Mucosa of rectum (tissue), 2 donors: ENCODE data around the gene NEIL1.
"Not testable (repeated sequence)": the region's sequence is repeated elsewhere in the genome, so short reads cannot be mapped to it uniquely, and the experiment has no call there.

Source experiments
- H3K27ac ChIP-seq, 2 donors: one replicate each; pipeline ENCODE4 v1.7.0; 2013; ENCODE audit warnings: inconsistent platforms in 2 of 2, low read depth in 2 of 2, low read length in 2 of 2
- H3K27me3 ChIP-seq, 2 donors: one replicate each; pipeline ENCODE4 v1.7.0; 2013; ENCODE audit warnings: low read length in 2 of 2; ENCODE audit not compliant: control insufficient read depth in 2 of 2, insufficient read depth in 2 of 2
- H3K36me3 ChIP-seq, 2 donors: one replicate each; pipeline ENCODE4 v1.7.0; 2013; ENCODE audit warnings: low read length in 2 of 2; ENCODE audit not compliant: control insufficient read depth in 2 of 2, insufficient read depth in 2 of 2
- H3K4me1 ChIP-seq, 2 donors: one replicate each; pipeline ENCODE4 v1.7.0; 2013; ENCODE audit warnings: low read length in 2 of 2, mild to moderate bottlenecking in 1 of 2; ENCODE audit not compliant: control insufficient read depth in 2 of 2, insufficient read depth in 2 of 2
- H3K4me3 ChIP-seq, 2 donors: one replicate each; pipeline ENCODE4 v1.7.0; 2013; ENCODE audit warnings: low read length in 2 of 2
- H3K9ac ChIP-seq, 2 donors: one replicate each; pipeline ENCODE4 v1.7.0; 2013; ENCODE audit warnings: low read length in 2 of 2, low read depth in 1 of 2, mild to moderate bottlenecking in 1 of 2
- H3K9me3 ChIP-seq, 2 donors: one replicate each; pipeline ENCODE4 v1.7.0; 2013; ENCODE audit warnings: low read length in 2 of 2; ENCODE audit not compliant: control insufficient read depth in 2 of 2
- donor health status: healthy.
- donor health status: Normal muscosa, but diverticular disease.

The NEIL1 gene, protein sequence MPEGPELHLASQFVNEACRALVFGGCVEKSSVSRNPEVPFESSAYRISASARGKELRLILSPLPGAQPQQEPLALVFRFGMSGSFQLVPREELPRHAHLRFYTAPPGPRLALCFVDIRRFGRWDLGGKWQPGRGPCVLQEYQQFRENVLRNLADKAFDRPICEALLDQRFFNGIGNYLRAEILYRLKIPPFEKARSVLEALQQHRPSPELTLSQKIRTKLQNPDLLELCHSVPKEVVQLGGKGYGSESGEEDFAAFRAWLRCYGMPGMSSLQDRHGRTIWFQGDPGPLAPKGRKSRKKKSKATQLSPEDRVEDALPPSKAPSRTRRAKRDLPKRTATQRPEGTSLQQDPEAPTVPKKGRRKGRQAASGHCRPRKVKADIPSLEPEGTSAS

DNA sequence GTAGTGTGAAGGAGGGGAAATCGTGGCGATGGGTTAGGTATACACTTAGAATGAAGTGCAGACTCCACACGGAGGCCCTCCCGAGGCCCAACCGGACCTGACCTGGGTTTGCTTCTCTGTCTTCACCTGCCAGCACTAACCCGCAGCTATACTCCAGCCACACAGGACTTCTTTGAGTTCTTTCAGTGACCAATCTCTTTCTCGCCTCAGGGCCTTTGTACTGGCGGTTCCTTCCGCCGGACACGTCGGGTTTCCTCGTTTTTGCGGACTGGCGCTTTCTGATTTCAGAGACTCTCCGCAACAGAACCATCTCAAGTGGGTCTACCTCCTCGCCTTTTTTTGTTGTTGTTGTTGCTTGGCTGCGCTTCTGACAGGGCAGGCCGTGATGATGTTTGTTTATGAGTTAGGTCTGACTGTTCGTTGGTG is at the start of gene NEIL1:
Gene NEIL1 (plus strand): TSS at position 244 of the 426 bp plus-strand sequence. CDS start 1,867 bp downstream, outside the sequence.
- Histone ChIP-seq H3K36me3 (no peaks in the 10 kb centered on the region), H3K9ac (peak within 1 kb of the TSS; percentile 83 to 88), H3K4me3 (peak within 1 kb of the TSS; percentile 73 to 89), H3K27ac (peak within 1 kb of the TSS; percentile 44 to 74), H3K27me3 (no peaks in the 10 kb centered on the region), H3K9me3 (no peaks in the 10 kb centered on the region), H3K4me1 (peaks cover 9 to 13% of the 10 kb centered on the region in 2 donors)

DNA sequence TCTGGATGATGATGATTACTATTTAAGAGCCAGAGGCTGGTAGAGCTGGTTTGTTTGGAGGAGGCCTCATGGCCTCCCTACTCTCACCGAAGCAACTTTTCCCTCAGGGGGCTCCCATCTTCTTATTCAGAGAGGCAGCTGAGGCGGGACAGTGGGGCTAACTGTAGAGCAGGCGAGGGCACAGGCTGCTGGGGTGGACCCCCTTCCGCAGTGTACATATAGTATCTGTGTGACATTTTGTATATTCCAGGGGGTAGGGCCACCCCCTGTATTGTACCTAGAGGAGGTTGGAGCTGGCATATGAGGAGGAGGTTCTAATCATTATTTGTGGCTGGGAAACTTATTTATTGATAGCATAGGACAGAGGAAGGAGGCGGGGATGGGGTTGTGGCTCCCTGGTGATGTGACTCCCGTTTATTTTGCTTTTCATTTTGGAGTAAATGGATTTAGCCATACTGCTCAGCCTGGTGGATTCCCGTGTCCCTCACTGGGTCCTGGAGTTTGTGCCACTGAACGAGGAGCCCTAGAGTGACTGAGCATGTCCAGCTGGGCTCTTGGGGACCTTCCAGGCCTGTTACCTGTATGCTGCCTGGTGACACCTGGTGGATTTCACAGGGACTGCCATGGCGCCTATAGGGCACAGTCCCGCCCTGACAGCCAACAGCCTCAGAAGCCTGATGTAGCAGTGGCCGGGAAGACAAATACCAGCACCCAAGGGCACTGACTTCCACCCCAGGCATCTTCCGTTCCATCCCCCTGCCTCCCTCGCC is 48.1 kb upstream of the NEIL1 start:
- not testable (repeated sequence) for H3K9me3 ChIP-seq, H3K36me3 ChIP-seq, H3K27ac ChIP-seq, H3K9ac ChIP-seq, H3K27me3 ChIP-seq, H3K4me1 ChIP-seq, H3K4me3 ChIP-seq

DNA sequence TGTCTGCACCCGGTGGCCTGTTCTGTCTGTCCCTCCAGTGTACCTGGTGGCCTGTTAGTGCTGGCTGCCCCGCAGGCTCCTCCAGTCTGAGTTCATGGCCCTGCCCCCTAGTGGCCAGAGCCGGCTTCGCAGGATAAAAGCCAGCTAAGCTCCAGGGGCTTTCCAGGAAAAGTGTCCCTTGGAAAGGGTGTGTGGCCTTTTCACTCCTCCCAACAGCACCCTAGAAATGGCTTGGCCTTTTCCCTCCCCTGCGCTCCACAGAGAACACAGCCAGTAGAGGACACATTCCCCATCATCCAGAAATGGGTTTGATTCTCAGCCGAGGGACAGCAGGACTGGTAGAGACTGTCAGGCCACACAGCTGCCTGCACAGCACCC is 47.5 kb upstream of the NEIL1 start:
- not testable (repeated sequence) for H3K9me3 ChIP-seq, H3K27ac ChIP-seq

DNA sequence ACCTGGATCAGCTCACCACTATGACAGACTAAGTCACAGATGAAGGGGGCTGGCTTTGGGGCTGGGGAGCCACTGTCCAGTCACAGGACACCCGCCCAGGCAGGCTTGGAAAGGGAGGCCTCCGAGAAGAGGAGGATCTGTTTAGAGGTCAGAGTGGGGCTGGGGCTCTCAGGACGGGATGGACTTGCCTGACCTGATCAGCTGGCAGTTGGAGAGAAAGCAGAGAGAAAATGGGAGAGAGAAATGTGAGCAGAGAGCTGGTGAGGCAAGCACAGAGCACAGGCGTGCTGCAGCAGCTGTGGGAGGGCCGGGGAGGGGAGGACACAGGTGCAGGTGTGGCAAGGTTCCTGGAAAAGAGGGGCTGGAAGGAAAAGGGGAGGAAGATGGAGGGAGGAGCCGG is 46.8 kb upstream of the NEIL1 start:
- not testable (repeated sequence) for H3K36me3 ChIP-seq

More for the DNA sequence above, 47.5 kb upstream of the NEIL1 start:
- H3K36me3 ChIP-seq, H3K4me3 ChIP-seq, H3K9ac ChIP-seq, H3K27me3 ChIP-seq, H3K4me1 ChIP-seq: not testable (repeated sequence)

DNA sequence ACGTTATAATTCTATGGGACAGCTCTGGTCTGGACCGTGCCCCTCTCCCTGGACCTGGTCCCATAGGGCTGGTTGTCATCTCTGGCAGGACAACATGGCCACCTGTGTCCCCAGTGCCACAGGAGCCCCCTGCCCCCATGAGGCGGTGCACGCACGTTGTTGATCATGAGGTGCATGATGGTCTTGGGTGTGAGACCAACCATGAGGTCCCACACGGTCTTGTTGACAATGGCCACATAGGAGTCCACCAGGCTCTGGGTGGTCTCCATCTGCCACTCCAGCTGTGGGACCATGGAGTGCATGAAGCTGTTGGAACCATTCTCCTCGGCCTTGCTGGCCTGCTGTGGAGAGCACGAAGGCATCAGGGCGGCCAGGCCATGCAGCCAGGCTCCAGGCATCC is 44.5 kb upstream of the NEIL1 start:
- Histone ChIP-seq H3K27me3 (no peaks in the 10 kb centered on the region), H3K36me3 (no peaks in the 10 kb centered on the region), H3K9ac (no peak overlapping the region), H3K9me3 (no peaks in the 10 kb centered on the region), H3K27ac (no peak overlapping the region), H3K4me1 (no peaks in the 10 kb centered on the region), H3K4me3 (no peak overlapping the region)

More for the DNA sequence above, 46.8 kb upstream of the NEIL1 start:
- H3K9ac ChIP-seq, H3K4me3 ChIP-seq, H3K27me3 ChIP-seq, H3K4me1 ChIP-seq, H3K9me3 ChIP-seq, H3K27ac ChIP-seq: not testable (repeated sequence)

DNA sequence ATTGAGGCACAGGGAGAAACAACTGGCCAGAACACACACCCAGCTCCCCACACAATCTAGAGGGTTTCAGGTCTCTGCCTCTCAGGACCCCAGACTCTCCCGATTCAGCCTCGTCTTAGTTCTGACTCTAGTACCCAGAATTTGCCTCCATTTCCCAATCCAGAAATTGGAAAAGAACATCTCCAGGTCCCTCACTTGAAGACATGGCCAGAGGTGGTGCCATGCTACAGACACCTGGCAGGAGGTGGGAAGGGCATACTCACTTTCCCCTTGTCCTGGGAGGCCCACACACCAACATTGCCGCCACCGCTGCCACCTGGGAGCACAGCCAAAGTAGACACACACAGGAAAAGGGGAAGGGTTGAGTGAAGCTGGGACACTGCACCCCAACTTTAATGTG is 44.1 kb upstream of the NEIL1 start:
- H3K9ac ChIP-seq, H3K9me3 ChIP-seq, H3K27me3 ChIP-seq, H3K4me1 ChIP-seq, H3K4me3 ChIP-seq, H3K27ac ChIP-seq, H3K36me3 ChIP-seq: not testable (repeated sequence)

DNA sequence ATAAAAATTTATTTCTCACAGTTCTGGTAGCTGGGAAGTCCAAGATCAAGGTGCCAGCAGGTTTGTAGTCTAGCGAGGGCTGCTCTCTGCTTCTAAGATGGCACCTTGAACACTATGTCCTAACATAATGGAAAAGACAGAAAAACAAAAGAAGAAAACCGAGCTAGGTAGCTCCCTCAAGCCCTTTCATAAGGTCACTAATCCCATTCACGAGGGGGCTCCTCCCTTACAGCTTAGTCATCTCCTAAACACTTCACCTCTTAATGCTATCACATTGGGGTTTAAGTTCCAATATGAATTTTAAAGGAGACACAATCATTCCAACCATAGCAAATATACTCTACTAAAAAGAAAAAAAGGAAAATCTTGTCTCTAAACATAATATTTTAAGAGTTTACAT is 40.7 kb upstream of the NEIL1 start:
- H3K36me3 ChIP-seq, result no peaks in the 10 kb centered on the region
- H3K4me1 ChIP-seq, result no peaks in the 10 kb centered on the region
- H3K27ac ChIP-seq, result no peak overlapping the region
- no peaks in the 10 kb centered on the region for H3K9me3 ChIP-seq
- no peak overlapping the region for H3K4me3 ChIP-seq
- H3K27me3 ChIP-seq, result no peaks in the 10 kb centered on the region
- no peak overlapping the region for H3K9ac ChIP-seq

DNA sequence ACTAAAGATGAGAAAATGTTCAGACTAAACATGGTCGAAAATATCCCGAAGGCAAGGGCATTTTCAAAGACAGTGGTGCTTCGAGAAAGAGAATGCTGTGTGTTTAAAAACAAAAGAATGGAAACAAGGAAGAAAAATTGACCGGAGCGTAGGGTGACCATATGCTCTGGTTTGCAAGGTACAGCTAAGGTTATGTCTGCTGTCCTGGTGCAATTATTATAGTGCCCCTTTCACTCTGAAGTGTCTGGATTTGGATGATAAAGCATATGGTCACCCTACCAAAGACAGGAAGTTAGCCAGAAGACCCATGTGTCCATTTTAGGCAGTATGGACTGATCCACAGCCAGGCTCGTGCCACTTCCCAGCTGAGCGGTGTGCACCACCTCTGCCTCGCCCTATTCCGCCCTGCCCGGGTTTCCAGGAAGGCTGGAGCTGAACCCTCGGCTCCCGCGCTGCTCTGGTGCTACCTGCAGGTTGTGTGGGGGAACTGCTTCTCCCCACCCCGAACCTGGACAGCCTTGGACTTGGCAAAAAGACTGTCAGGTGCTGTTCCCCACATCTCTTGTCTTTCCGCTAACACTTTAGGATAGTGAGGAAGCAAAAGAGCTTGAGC is 39.0 kb upstream of the NEIL1 start:
- peak overlapping the region in 1 of 2 donors; percentile 34 for H3K4me3 ChIP-seq
- no peaks in the 10 kb centered on the region for H3K9me3 ChIP-seq
- H3K9ac ChIP-seq, result no peak overlapping the region
- H3K36me3 ChIP-seq, result no peaks in the 10 kb centered on the region
- H3K4me1 ChIP-seq, result no peaks in the 10 kb centered on the region
- no peak overlapping the region for H3K27ac ChIP-seq
- no peaks in the 10 kb centered on the region for H3K27me3 ChIP-seq

DNA sequence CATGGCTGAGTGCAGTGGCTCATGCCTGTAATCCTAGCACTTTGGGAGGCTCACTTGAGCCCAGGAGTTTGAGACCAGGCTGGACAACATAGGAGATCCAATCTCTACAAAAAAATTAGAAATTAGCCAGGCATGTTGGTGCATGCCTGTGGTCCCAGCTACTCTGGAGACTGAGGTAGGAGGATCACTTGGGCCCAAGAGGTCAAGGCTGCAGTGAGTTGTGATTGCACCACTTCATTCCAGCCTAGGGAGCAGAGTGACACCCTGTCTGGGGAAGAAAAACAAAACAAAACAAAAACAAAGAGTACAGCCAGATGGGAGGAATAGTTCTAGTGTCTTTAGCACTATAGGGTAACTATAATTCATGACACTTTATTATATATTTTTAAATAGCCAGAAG is 37.1 kb upstream of the NEIL1 start:
- Histone ChIP-seq H3K36me3 (no peaks in the 10 kb centered on the region), H3K27ac (no peak overlapping the region), H3K9ac (no peak overlapping the region), H3K27me3 (no peaks in the 10 kb centered on the region), H3K4me3 (no peak overlapping the region), H3K4me1 (no peaks in the 10 kb centered on the region), H3K9me3 (no peaks in the 10 kb centered on the region)

DNA sequence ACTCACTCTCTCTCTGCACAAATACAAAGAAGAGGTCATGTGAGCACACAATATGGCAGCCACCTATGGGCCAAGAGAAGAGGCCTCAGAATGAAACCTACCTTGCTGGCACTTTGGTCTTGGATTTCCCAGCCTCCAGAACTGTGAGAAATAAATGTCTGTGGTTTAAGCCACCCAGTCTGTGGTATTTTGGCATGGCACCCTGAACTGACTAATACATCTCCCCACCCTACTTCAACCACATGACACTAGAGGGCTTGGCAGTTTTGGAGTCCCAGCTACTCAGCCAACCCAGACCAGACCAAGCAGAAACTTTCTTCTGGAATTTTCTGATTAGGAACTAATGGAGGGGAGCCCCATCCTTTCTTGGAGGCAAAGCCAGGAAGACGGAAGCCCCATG is 34.3 kb upstream of the NEIL1 start:
- not testable (repeated sequence) for H3K27me3 ChIP-seq

More for the DNA sequence above, 34.3 kb upstream of the NEIL1 start:
- H3K4me1 ChIP-seq, H3K36me3 ChIP-seq, H3K27ac ChIP-seq, H3K4me3 ChIP-seq, H3K9me3 ChIP-seq, H3K9ac ChIP-seq: not testable (repeated sequence)
